Vagina (tissue), 2 donors: ENCODE data around the gene WWC2.

Source experiments
- CTCF ChIP-seq, 3 experiments: fragments of 450-650 bp in 2 of 3; fragments of 200-600 bp in 1 of 3; sonication (generic) in 1 of 3; IDR thresholded peaks; one replicate each; pipeline ENCODE4 v1.5.1; 2017 to 2019; ENCODE audit warnings: antibody characterized with exemption in 3 of 3, mild to moderate bottlenecking in 2 of 3, moderate library complexity in 2 of 3
- POLR2A ChIP-seq, 2 donors: fragments of 450-650 bp; IDR thresholded peaks; one replicate each; pipeline ENCODE4 v1.6.1; 2017; ENCODE audit warnings: antibody characterized with exemption in 2 of 2, mild to moderate bottlenecking in 2 of 2, moderate library complexity in 2 of 2
- POLR2AphosphoS5 ChIP-seq, 2 donors: sonication (generic); formaldehyde crosslinking; IDR thresholded peaks; one replicate each; pipeline ENCODE4 v1.9.0; 2017; ENCODE audit warnings: antibody characterized with exemption in 2 of 2, mild to moderate bottlenecking in 2 of 2, low read depth in 1 of 2; ENCODE audit not compliant: insufficient read depth in 1 of 2

GRCh38 chr4:183330841-183331240 lies 231.8 kb downstream of the WWC2 start:
- TF ChIP-seq CTCF (IDR thresholded peaks at IDR 0.05) = no peak
- TF ChIP-seq POLR2A (IDR thresholded peaks at IDR 0.05) = no peak
- no peak for TF ChIP-seq POLR2AphosphoS5 (IDR thresholded peaks at IDR 0.05; ENCODE audit: insufficient read depth in 1 of 2, low read depth in 1 of 2)
